HepG2 (cell line): ENCODE measurements around the gene GNL1. TPM values are rescaled to one million over a fixed set of nuclear protein-coding genes. Genes with fewer than 3 reads are reported as not detected.

Experiments used
- ATF7-NPFF ChIP-seq: sonication (generic); formaldehyde crosslinking; IDR thresholded peaks from 2 replicates; pipeline ENCODE4 v1.8.1; 2023; ENCODE audit warnings: mild to moderate bottlenecking, low read depth, missing genetic modification reagents, moderate library complexity
- CREB1 ChIP-seq, 2 experiments: fragments of 450-650 bp in 1 of 2; IDR thresholded peaks; 2 replicates each; pipeline ENCODE4 v1.6.1; 2016 to 2017; ENCODE audit warnings: control low read depth in 1 of 2, mild to moderate bottlenecking in 1 of 2, missing compliant biosample characterization in 1 of 2, missing genetic modification characterization in 1 of 2
- FLYWCH1 ChIP-seq: sonication (generic); formaldehyde crosslinking; IDR thresholded peaks from 2 replicates; pipeline ENCODE4 v1.8.1; 2023; ENCODE audit warnings: mild to moderate bottlenecking, missing genetic modification reagents
- FOXO1 ChIP-seq: sonication (generic); formaldehyde crosslinking; IDR thresholded peaks from 2 replicates; pipeline ENCODE4 v1.4.0; 2020; ENCODE audit warnings: missing genetic modification reagents
- HMGA1 ChIP-seq: sonication (generic); formaldehyde crosslinking; conservative IDR thresholded peaks from 2 replicates; pipeline ENCODE4 v1.4.0; 2020; ENCODE audit warnings: missing genetic modification reagents
- KLF6 ChIP-seq: IDR thresholded peaks from 2 replicates; pipeline ENCODE4 v1.8.0; 2016; ENCODE audit warnings: missing biosample characterization, missing genetic modification reagents
- LCORL ChIP-seq, 2 experiments: fragments of 450-650 bp in 1 of 2; sonication (generic) in 1 of 2; formaldehyde crosslinking in 1 of 2; IDR thresholded peaks; 2 replicates each; pipeline versions ENCODE4 v1.5.0 to v1.6.1; 2017 to 2020; ENCODE audit warnings: antibody characterized with exemption in 1 of 2, missing genetic modification reagents in 1 of 2
- MIER3 ChIP-seq: IDR thresholded peaks from 2 replicates; pipeline ENCODE4 v1.6.1; 2016; ENCODE audit warnings: missing compliant biosample characterization, borderline replicate concordance
- MTA3 ChIP-seq: sonication (generic); formaldehyde crosslinking; IDR thresholded peaks from 2 replicates; pipeline ENCODE4 v1.4.0; 2020; ENCODE audit warnings: missing genetic modification reagents
- NCOA2 ChIP-seq: sonication (generic); formaldehyde crosslinking; IDR thresholded peaks from 2 replicates; pipeline ENCODE4 v1.8.0; 2022; ENCODE audit warnings: inconsistent platforms
- NKX3-1 ChIP-seq: sonication (generic); formaldehyde crosslinking; IDR thresholded peaks from 2 replicates; pipeline ENCODE4 v1.5.0; 2020; ENCODE audit warnings: missing genetic modification reagents
- NR2F6 ChIP-seq, 2 experiments: IDR thresholded peaks; 2 replicates each; pipeline ENCODE4 v1.6.1; 2016; ENCODE audit warnings: antibody characterized with exemption in 1 of 2, mild to moderate bottlenecking in 1 of 2
- PHF20 ChIP-seq: sonication (generic); formaldehyde crosslinking; IDR thresholded peaks from 2 replicates; pipeline ENCODE4 v1.5.0; 2020; ENCODE audit warnings: mild to moderate bottlenecking, missing genetic modification reagents
- RXRA ChIP-seq: sonication (generic); formaldehyde crosslinking; IDR thresholded peaks from 2 replicates; pipeline ENCODE4 v1.5.1; 2020; ENCODE audit warnings: missing genetic modification reagents
- SIX4 ChIP-seq: sonication (generic); formaldehyde crosslinking; IDR thresholded peaks from 2 replicates; pipeline ENCODE4 v1.4.0; 2020; ENCODE audit warnings: missing genetic modification reagents
- SP4 ChIP-seq: sonication (generic); formaldehyde crosslinking; IDR thresholded peaks from 2 replicates; pipeline ENCODE4 v1.8.1; 2023; ENCODE audit warnings: mild to moderate bottlenecking, missing genetic modification reagents
- STAG1 ChIP-seq: sonication (generic); formaldehyde crosslinking; IDR thresholded peaks from 2 replicates; pipeline ENCODE4 v1.4.0; 2020; ENCODE audit warnings: missing genetic modification reagents
- ZNF431 ChIP-seq: sonication (generic); formaldehyde crosslinking; IDR thresholded peaks from 2 replicates; pipeline ENCODE4 v1.9.0; 2022; ENCODE audit warnings: missing genetic modification reagents, low read depth, mild to moderate bottlenecking, borderline replicate concordance
- ZNF530 ChIP-seq: sonication (generic); formaldehyde crosslinking; IDR thresholded peaks from 2 replicates; pipeline ENCODE4 v1.5.0; 2020; ENCODE audit warnings: low read depth, mild to moderate bottlenecking, missing genetic modification reagents
- ZNF775 ChIP-seq: sonication (generic); formaldehyde crosslinking; IDR thresholded peaks from 2 replicates; pipeline ENCODE4 v1.4.0; 2020; ENCODE audit warnings: missing genetic modification reagents, mild to moderate bottlenecking, moderate library complexity, borderline replicate concordance
- ZSCAN31 ChIP-seq: sonication (generic); formaldehyde crosslinking; IDR thresholded peaks from 2 replicates; pipeline ENCODE4 v1.5.0; 2020; ENCODE audit warnings: low read depth, mild to moderate bottlenecking, missing genetic modification reagents
- polyA plus RNA-seq, 8 experiments: library from polyadenylated mRNA; depleted of rRNA in 3 of 8; stranded (reverse) in 7 of 8; unstranded in 1 of 8; fragments of >200 nt; fragmentation: Illumina TruSeq in 4 of 8; extraction: Trizol in 4 of 8; gene quantifications; 2 replicates each; pipeline versions ENCODE4 v1.2.1 to v1.2.3, GENCODE V29; 2011 to 2016; ENCODE audit warnings: low read depth in 4 of 8, missing spikeins in 1 of 8, mixed read lengths in 1 of 8; ENCODE audit not compliant: insufficient read depth in 1 of 8
- total RNA-seq, 5 experiments: library from RNA; depleted of rRNA; stranded (reverse); fragments of >200 nt; fragmentation: Illumina TruSeq; extraction: Trizol; gene quantifications; 2 replicates each; pipeline ENCODE4 v1.2.3, GENCODE V29; 2016; ENCODE audit warnings: low read depth in 1 of 5
- TF ChIP-seq, protein P1 (sequence below): sonication (generic); formaldehyde crosslinking; IDR thresholded peaks from 2 replicates; pipeline ENCODE4 v1.8.0; 2022; ENCODE audit warnings: mild to moderate bottlenecking, missing genetic modification reagents; ENCODE audit not compliant: insufficient replicate concordance
- TF ChIP-seq, protein P2 (sequence below): sonication (generic); formaldehyde crosslinking; IDR thresholded peaks from 2 replicates; pipeline ENCODE4 v1.4.0; 2020; ENCODE audit warnings: missing genetic modification reagents, mild to moderate bottlenecking, borderline replicate concordance
- TF ChIP-seq, protein P3 (sequence below): sonication (generic); formaldehyde crosslinking; IDR thresholded peaks from 2 replicates; pipeline ENCODE4 v1.8.0; 2022; ENCODE audit warnings: mild to moderate bottlenecking, missing genetic modification reagents

The GNL1 gene
- total and polyA plus RNA-seq, 2 of the 13 experiments (the other 11 are each of a cell fraction or from before 2014, with no cell fraction given), result 35.0 to 55.6 TPM

- TF ChIP-seq CREB1 (IDR thresholded peaks at IDR 0.05) (no peak), CREB1 (CRISPR knock-in tag; IDR thresholded peaks at IDR 0.05) (peak; percentile 72), PHF20 (CRISPR knock-in tag) (peak; percentile 70), NR2F6 (IDR thresholded peaks at IDR 0.05) (peak; percentile 27; the same call in 1 of the 2 replicates), NR2F6 (CRISPR knock-in tag; IDR thresholded peaks at IDR 0.05) (no peak; the same call in 1 of the 2 replicates), FOXO1 (CRISPR knock-in tag) (peak; percentile 90), SIX4 (peak; percentile 72), FLYWCH1 (peak; percentile 38; the same call in 1 of the 2 replicates), HMGA1 (CRISPR knock-in tag) (no peak), RXRA (CRISPR knock-in tag) (peak; percentile 72), STAG1 (CRISPR knock-in tag) (peak; percentile 15; the same call in 1 of the 2 replicates), ATF7-NPFF (CRISPR knock-in tag) (peak; percentile 67), ZNF775 (0 out of 2 replicates have a peak, but pooled peaks have one; percentile 29), KLF6 (CRISPR knock-in tag) (peak; percentile 60; the same call in 1 of the 2 replicates), SP4 (CRISPR knock-in tag) (peak; percentile 87), ZNF431 (CRISPR knock-in tag) (peak; percentile 33; the same call in 1 of the 2 replicates), ZNF530 (CRISPR knock-in tag) (no peak), NKX3-1 (CRISPR knock-in tag) (peak; percentile 47; the same call in 1 of the 2 replicates), NCOA2 (CRISPR knock-in tag) (peak; percentile 53; the same call in 1 of the 2 replicates), ZSCAN31 (CRISPR knock-in tag) (peak; percentile 58; the same call in 1 of the 2 replicates), MTA3 (no peak), LCORL (IDR thresholded peaks at IDR 0.05) (no peak), LCORL (CRISPR knock-in tag; IDR thresholded peaks at IDR 0.05) (peak; percentile 80), MIER3 (CRISPR knock-in tag) (peak; percentile 78; the same call in 1 of the 2 replicates)
- TF ChIP-seq, protein P1, sequence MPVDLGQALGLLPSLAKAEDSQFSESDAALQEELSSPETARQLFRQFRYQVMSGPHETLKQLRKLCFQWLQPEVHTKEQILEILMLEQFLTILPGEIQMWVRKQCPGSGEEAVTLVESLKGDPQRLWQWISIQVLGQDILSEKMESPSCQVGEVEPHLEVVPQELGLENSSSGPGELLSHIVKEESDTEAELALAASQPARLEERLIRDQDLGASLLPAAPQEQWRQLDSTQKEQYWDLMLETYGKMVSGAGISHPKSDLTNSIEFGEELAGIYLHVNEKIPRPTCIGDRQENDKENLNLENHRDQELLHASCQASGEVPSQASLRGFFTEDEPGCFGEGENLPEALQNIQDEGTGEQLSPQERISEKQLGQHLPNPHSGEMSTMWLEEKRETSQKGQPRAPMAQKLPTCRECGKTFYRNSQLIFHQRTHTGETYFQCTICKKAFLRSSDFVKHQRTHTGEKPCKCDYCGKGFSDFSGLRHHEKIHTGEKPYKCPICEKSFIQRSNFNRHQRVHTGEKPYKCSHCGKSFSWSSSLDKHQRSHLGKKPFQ, result peak; percentile 93
- TF ChIP-seq, protein P2, sequence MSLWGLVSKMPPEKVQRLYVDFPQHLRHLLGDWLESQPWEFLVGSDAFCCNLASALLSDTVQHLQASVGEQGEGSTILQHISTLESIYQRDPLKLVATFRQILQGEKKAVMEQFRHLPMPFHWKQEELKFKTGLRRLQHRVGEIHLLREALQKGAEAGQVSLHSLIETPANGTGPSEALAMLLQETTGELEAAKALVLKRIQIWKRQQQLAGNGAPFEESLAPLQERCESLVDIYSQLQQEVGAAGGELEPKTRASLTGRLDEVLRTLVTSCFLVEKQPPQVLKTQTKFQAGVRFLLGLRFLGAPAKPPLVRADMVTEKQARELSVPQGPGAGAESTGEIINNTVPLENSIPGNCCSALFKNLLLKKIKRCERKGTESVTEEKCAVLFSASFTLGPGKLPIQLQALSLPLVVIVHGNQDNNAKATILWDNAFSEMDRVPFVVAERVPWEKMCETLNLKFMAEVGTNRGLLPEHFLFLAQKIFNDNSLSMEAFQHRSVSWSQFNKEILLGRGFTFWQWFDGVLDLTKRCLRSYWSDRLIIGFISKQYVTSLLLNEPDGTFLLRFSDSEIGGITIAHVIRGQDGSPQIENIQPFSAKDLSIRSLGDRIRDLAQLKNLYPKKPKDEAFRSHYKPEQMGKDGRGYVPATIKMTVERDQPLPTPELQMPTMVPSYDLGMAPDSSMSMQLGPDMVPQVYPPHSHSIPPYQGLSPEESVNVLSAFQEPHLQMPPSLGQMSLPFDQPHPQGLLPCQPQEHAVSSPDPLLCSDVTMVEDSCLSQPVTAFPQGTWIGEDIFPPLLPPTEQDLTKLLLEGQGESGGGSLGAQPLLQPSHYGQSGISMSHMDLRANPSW (CRISPR knock-in tag), result peak; percentile 91
- TF ChIP-seq, protein P3, sequence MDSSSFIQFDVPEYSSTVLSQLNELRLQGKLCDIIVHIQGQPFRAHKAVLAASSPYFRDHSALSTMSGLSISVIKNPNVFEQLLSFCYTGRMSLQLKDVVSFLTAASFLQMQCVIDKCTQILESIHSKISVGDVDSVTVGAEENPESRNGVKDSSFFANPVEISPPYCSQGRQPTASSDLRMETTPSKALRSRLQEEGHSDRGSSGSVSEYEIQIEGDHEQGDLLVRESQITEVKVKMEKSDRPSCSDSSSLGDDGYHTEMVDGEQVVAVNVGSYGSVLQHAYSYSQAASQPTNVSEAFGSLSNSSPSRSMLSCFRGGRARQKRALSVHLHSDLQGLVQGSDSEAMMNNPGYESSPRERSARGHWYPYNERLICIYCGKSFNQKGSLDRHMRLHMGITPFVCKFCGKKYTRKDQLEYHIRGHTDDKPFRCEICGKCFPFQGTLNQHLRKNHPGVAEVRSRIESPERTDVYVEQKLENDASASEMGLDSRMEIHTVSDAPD (CRISPR knock-in tag), result no peak
These were observed 40.1 kb downstream of the GNL1 start (continued) for GRCh38 chr6:30515944-30516753.
